Measurements from ENCODE around the gene NIPAL4. TPM values are rescaled to one million over a fixed set of nuclear protein-coding genes. Genes with fewer than 3 reads are reported as not detected.

NIPAL4 gene
- total RNA-seq, 1 donor from 2014 or later = 10.8 TPM

DNA sequence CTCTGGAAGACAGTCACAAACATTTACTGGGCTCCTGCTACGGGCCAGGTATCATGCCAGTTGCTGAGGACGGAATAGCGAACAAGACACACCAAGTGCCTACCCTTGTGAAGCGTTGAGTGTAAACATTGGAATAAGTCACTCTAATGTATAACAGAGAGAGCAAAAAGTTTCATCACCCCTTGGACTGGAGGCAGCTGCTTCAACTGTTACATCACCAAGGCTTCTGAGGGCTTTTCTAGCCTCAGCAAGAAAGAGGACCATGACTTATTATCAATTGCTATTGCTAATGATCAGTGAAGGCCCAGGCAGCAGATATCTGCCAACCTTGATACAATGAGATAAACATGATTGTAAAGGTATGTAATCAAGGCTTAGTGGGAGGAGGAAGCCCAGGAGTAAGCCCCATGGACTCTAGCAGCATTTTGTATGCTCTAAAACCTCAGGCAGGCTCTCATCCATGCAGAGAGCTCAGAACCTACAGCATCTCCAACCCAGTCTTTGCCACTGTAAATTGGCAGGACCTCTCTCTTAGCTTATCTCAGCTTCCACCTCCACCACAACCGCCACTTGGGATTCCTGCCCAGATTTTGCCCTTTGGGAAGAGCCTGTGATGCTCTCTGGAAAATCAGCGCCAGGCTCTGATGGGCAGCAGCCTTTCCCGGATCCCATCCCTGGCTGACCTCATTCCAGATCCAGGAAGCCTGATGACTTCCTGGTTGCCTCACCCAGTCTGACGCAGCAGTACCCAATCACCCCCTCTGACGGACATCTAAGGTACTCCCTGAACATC, 61.1 kb downstream of the NIPAL4 start:
- Histone ChIP-seq H3K4me2 (ENCODE audit: low read length) (no peak overlapping the region), H3K4me1 (ENCODE audit: insufficient read depth, low read length) (peaks cover 28% of the 10 kb centered on the region), H3K36me3 (ENCODE audit: insufficient read depth, low read length) (peaks cover 52% of the 10 kb centered on the region), H3K9me3 (ENCODE audit: insufficient read depth, low read depth, low read length) (no peaks in the 10 kb centered on the region), H3K9ac (ENCODE audit: low read length) (no peak overlapping the region), H3K27me3 (ENCODE audit: insufficient read depth, low read length) (no peaks in the 10 kb centered on the region), H4K20me1 (ENCODE audit: insufficient read depth, low read length) (peaks cover 76% of the 10 kb centered on the region), H2AFZ (ENCODE audit: low read depth, low read length) (no peak overlapping the region), H3K27ac (ENCODE audit: low read depth, low read length) (peak overlapping the region; percentile 43), H3K79me2 (ENCODE audit: insufficient read depth, low read length) (peaks cover 74% of the 10 kb centered on the region), H3K4me3 (ENCODE audit: insufficient read depth, low read depth, low read length) (no peak overlapping the region)
- Mint-ChIP-seq H3K27ac (ENCODE audit: unreplicated experiment) (peak overlapping the region; percentile 53), H3K4me3 (ENCODE audit: unreplicated experiment) (peak overlapping the region; percentile 16), H3K4me1 (ENCODE audit: low read depth, unreplicated experiment) (peaks cover 36% of the 10 kb centered on the region), H3K36me3 (ENCODE audit: low read depth, unreplicated experiment) (peaks cover 24% of the 10 kb centered on the region), H3K27me3 (ENCODE audit: low read depth, unreplicated experiment) (no peaks in the 10 kb centered on the region), H3K9me3 (ENCODE audit: unreplicated experiment) (no peaks in the 10 kb centered on the region)
- no peak for TF ChIP-seq EZH2 (IDR thresholded peaks at IDR 0.05; ENCODE audit: insufficient read depth, low read length)
- TF ChIP-seq, protein P1, sequence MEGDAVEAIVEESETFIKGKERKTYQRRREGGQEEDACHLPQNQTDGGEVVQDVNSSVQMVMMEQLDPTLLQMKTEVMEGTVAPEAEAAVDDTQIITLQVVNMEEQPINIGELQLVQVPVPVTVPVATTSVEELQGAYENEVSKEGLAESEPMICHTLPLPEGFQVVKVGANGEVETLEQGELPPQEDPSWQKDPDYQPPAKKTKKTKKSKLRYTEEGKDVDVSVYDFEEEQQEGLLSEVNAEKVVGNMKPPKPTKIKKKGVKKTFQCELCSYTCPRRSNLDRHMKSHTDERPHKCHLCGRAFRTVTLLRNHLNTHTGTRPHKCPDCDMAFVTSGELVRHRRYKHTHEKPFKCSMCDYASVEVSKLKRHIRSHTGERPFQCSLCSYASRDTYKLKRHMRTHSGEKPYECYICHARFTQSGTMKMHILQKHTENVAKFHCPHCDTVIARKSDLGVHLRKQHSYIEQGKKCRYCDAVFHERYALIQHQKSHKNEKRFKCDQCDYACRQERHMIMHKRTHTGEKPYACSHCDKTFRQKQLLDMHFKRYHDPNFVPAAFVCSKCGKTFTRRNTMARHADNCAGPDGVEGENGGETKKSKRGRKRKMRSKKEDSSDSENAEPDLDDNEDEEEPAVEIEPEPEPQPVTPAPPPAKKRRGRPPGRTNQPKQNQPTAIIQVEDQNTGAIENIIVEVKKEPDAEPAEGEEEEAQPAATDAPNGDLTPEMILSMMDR (IDR thresholded peaks at IDR 0.05; ENCODE audit: insufficient read depth, low read depth, low read length) = no peak
- DNase-seq (ENCODE audit: low read depth) (peak; percentile 77), FAIRE-seq (no peak)

DNA sequence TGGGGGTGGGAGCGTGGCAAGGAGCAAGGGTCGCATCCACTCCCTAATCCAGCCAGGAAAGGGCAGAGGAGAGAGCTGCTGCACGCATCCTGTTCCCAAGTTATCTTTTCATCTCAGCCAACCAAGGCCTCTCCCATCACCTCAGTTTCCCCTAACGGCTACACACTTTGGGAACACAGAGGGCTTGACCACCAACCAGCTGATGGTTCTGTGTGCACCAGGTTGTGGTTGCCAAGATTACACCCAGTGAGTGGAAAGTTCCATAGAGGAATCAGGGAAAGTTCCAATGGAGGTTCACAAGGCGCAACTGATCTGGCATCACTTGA, 61.7 kb downstream of the NIPAL4 start:
- H3K27me3 ChIP-seq (ENCODE audit: insufficient read depth, low read length) = no peaks in the 10 kb centered on the region
- H3K9me3 Mint-ChIP-seq (ENCODE audit: unreplicated experiment) = no peaks in the 10 kb centered on the region
- H3K27ac Mint-ChIP-seq (ENCODE audit: unreplicated experiment) = peak overlapping the region; percentile 53
- no peak overlapping the region for H3K4me3 Mint-ChIP-seq (ENCODE audit: unreplicated experiment)
- peaks cover 52% of the 10 kb centered on the region for H3K36me3 ChIP-seq (ENCODE audit: insufficient read depth, low read length)
- peaks cover 80% of the 10 kb centered on the region for H3K79me2 ChIP-seq (ENCODE audit: insufficient read depth, low read length)
- H3K4me1 Mint-ChIP-seq (ENCODE audit: low read depth, unreplicated experiment) = peaks cover 31% of the 10 kb centered on the region
- no peak overlapping the region for H3K9ac ChIP-seq (ENCODE audit: low read length)
- peaks cover 76% of the 10 kb centered on the region for H4K20me1 ChIP-seq (ENCODE audit: insufficient read depth, low read length)
- DNase-seq (ENCODE audit: low read depth) = no peak
- H3K27me3 Mint-ChIP-seq (ENCODE audit: low read depth, unreplicated experiment) = no peaks in the 10 kb centered on the region
- H3K9me3 ChIP-seq (ENCODE audit: insufficient read depth, low read depth, low read length) = no peaks in the 10 kb centered on the region
- H3K4me2 ChIP-seq (ENCODE audit: low read length) = no peak overlapping the region
- H3K4me1 ChIP-seq (ENCODE audit: insufficient read depth, low read length) = peaks cover 22% of the 10 kb centered on the region
- peaks cover 24% of the 10 kb centered on the region for H3K36me3 Mint-ChIP-seq (ENCODE audit: low read depth, unreplicated experiment)
- TF ChIP-seq EZH2 (IDR thresholded peaks at IDR 0.05; ENCODE audit: insufficient read depth, low read length) = no peak
- TF ChIP-seq, protein P1 (IDR thresholded peaks at IDR 0.05; ENCODE audit: insufficient read depth, low read depth, low read length) = no peak
- no peak overlapping the region for H3K4me3 ChIP-seq (ENCODE audit: insufficient read depth, low read depth, low read length)
- H2AFZ ChIP-seq (ENCODE audit: low read depth, low read length) = no peak overlapping the region
- peak overlapping the region; percentile 43 for H3K27ac ChIP-seq (ENCODE audit: low read depth, low read length)
- no peak for FAIRE-seq

DNA sequence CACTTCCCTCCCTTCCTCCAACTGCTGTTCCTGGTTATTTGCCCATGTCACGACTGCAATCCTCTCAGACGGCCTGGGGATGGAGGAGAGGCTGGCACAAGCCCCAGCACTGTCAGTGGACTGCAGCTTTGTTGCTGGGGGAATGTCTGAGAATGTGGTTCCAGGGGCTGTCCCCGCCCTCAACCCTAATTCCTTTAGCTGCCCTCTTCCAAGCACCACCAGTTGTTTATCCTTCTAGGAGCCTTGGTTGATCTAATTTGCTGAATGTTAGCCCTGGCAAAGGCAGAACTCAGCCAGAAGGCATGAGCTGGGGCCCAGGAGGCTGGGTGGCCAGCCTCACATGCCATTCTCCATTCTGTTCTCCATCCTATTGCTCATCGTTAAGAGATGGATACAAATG, 64.0 kb downstream of the NIPAL4 start:
- FAIRE-seq = no peak
- Histone ChIP-seq H3K4me3 (ENCODE audit: insufficient read depth, low read depth, low read length) (no peak overlapping the region), H3K36me3 (ENCODE audit: insufficient read depth, low read length) (peaks cover 53% of the 10 kb centered on the region), H3K4me1 (ENCODE audit: insufficient read depth, low read length) (peaks cover 8% of the 10 kb centered on the region), H3K9me3 (ENCODE audit: insufficient read depth, low read depth, low read length) (no peaks in the 10 kb centered on the region), H2AFZ (ENCODE audit: low read depth, low read length) (no peak overlapping the region), H3K79me2 (ENCODE audit: insufficient read depth, low read length) (peaks cover 97% of the 10 kb centered on the region), H3K27ac (ENCODE audit: low read depth, low read length) (no peak overlapping the region), H4K20me1 (ENCODE audit: insufficient read depth, low read length) (peaks cover 89% of the 10 kb centered on the region), H3K4me2 (ENCODE audit: low read length) (no peak overlapping the region), H3K27me3 (ENCODE audit: insufficient read depth, low read length) (no peaks in the 10 kb centered on the region), H3K9ac (ENCODE audit: low read length) (peak overlapping the region; percentile 20)
- H3K36me3 Mint-ChIP-seq (ENCODE audit: low read depth, unreplicated experiment) = peaks cover 30% of the 10 kb centered on the region
- peaks cover 18% of the 10 kb centered on the region for H3K4me1 Mint-ChIP-seq (ENCODE audit: low read depth, unreplicated experiment)
- peak; percentile 23 for DNase-seq (ENCODE audit: low read depth)
- no peak overlapping the region for H3K4me3 Mint-ChIP-seq (ENCODE audit: unreplicated experiment)
- TF ChIP-seq EZH2 (IDR thresholded peaks at IDR 0.05; ENCODE audit: insufficient read depth, low read length) = no peak
- TF ChIP-seq, protein P1 (IDR thresholded peaks at IDR 0.05; ENCODE audit: insufficient read depth, low read depth, low read length) = no peak
- no peaks in the 10 kb centered on the region for H3K9me3 Mint-ChIP-seq (ENCODE audit: unreplicated experiment)
- H3K27ac Mint-ChIP-seq (ENCODE audit: unreplicated experiment) = no peak overlapping the region
- no peaks in the 10 kb centered on the region for H3K27me3 Mint-ChIP-seq (ENCODE audit: low read depth, unreplicated experiment)

All from astrocyte (in vitro differentiated cells and primary cell).